Brain pericyte (primary cell): Measurements from ENCODE around the gene REP15.
"Not testable (repeated sequence)": the region's sequence is repeated elsewhere in the genome, so short reads cannot be mapped to it uniquely, and the experiment has no call there.

Experiments
- DNase-seq: peaks from one replicate; pipeline ENCODE4 v3.0.0-alpha.2; 2012; ENCODE audit warnings: low read depth, low spot score

The REP15 gene

GRCh38 chr12:27696293-27696652 lies at the start of gene REP15:
Gene REP15 (plus strand): TSS chr12:27696447. CDS start chr12:27696563, 116 bp downstream.
- no peak for DNase-seq

DNA sequence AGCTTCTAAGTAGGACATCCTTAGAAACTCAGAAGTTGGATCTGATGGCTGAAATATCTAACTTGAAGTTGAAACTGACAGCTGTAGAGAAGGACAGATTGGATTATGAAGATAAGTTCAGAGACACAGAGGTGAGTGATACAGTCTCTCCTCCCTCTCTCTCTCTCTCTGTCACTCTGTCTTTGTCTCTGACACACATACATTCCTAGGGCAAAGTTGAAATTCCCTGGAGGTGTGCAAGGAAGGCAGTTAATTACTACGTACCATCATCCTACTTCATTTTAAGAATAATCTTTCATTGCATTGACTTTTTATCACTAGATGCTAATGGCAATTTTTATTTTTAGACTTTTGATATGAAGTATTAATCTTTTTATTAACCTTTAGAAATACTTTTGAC lies 46.2 kb upstream of the REP15 start:
- no peak for DNase-seq

DNA sequence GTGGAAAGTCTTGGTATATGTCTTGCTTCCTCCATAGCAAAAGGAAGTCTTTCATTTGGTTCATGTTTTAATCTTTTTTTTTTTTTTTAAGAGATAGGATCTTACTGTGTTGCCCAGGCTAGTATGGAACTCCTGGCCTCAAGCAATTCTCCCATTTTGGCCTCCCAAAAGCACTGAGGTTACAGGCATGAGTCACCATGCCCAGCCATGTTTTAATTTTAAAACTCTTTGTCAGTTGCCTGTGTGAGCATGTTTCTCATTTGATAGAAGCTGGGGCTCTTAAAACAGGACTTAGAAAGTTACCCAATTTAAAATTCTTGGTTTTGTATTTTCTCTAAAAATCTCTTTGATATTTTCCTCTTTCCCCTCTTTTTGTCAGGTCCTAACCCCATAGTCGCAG lies 45.0 kb upstream of the REP15 start:
- no peak for DNase-seq

DNA sequence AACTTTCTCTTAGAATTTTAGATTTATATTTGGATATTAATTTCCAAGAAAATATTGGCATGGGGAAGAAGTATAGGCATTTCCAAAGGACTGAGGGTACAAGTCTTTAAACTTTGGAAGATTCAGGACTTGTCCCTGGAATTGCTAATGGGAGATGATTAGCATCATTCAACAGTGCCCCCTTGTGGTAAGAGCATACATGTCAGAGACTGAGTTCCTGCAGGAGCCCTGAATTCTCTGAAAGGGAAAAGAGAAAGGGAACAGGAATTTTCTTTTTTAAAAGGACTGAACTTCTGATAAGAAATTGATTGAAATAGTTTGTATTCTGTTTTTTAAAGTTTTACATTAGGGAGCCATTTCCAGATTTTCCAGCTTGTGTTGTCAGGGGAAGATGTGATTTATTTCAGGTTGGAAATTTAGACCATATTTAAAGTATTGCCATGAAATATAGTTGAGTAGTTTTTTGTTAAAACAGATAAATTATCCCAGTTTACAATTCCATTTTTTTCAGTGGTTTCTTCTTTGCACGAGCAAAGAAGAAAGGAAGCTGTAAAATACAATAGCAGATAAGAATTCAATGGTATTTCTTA lies 44.0 kb upstream of the REP15 start:
- peak; percentile 61 for DNase-seq

DNA sequence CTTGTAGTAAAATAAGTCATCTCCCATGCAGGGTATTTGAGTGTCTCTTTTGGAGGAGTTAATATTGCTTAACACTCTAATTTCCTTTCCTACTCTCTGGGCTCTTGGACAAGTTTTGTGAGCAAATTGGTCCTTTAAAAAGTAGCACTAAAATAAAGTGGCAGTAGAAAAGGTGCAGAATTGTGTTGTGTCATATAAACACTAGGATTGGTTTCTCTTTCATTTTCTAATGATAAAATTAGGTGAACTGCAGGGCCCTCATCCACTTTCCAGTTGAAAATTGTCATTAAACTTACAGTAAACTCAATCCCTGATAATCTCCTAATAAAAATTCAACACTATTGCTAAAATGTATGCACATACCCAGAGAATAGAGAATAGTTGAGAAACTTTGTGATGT lies 42.6 kb upstream of the REP15 start:
- DNase-seq, result no peak

DNA sequence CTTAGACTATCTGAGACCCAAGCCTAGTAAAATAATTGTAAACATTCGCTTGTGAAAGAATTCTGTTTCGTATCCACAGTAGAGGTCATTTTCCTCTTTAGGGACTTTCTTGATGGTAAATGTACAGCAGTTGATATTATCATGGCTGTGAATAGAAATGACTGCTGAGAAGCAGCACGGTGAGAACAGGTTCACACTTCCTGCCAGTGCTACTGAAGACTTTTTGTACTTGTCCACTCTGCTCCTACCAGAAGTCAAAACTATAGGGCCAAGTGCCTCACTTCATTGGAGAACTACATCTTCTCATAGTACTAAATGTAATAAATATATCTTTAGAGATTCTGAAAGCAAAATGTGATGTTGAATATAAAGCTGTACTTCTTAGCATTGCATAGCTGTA lies 40.8 kb upstream of the REP15 start:
- not testable (repeated sequence) for DNase-seq

DNA sequence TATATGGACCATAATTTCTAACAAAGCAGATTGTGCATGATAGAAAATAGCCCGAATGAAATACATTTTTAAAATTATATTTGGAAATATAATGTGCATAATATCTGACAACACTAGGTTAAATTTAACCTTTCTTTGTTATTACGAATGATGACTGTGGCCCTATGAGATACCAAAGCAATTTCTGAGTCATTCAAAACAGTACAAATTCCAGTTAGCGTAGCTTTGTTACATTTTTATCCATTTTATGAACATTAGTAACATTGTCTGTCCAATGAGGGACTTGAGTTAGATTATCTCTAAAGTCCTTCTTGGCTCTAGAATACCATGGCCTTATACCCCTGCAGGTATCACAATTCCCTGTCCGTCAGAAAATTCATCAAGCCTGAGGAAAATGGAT lies 39.0 kb upstream of the REP15 start:
- DNase-seq, result no peak

GRCh38 chr12:27665704-27666103 lies 30.5 kb upstream of the REP15 start:
- no peak for DNase-seq

- DNase-seq, result no peak
Measured at GRCh38 chr12:27666510-27666909, 29.7 kb upstream of the REP15 start.

GRCh38 chr12:27667540-27667939 lies 28.7 kb upstream of the REP15 start:
- DNase-seq, result no peak

GRCh38 chr12:27672051-27672450 lies 24.2 kb upstream of the REP15 start:
- no peak for DNase-seq

GRCh38 chr12:27672643-27673042 lies 23.6 kb upstream of the REP15 start:
- DNase-seq, result no peak

GRCh38 chr12:27673101-27673718 lies 23.0 kb upstream of the REP15 start:
- no peak for DNase-seq

DNA sequence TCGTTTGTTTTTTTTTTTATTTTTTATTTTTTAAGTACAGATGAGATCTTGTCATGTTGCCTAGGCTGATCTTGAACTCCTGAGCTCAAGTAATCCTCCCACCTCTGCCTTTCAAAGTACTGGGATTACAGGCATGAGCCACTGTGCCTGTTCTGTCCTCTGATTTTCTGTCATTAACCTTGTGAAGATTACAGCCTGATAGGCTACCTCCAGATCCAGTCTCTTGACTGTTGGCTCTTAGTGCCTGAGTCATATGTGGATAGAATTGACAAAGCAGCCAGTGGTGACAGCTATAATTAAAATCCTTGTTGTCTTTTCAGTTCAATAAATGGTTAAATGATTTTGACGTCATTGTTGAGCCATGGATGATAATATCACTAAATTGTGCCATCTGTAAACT lies 21.3 kb upstream of the REP15 start:
- DNase-seq, result no peak

GRCh38 chr12:27680619-27681018 lies 15.6 kb upstream of the REP15 start:
- DNase-seq, result no peak

DNA sequence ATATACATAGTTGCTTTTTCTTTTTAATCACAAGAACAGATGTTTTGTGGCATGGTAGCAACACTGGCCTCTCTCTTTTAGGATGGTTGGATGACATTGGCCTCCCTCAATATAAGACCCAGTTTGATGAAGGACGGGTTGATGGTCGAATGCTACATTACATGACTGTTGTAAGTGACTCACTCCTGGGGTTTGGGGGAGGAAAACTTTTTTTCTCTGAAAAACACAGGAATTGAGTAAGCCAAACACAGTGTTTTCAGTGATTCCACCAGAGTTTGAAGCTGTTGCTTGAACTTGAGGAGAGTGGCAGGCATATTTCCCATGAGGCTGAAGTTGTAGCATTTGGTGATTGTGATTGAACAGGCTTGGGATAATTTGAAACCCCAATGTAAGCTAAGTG lies 13.7 kb upstream of the REP15 start:
- DNase-seq, result no peak

- no peak for DNase-seq
Measured at GRCh38 chr12:27685274-27685673, 11.0 kb upstream of the REP15 start.

- DNase-seq, result no peak
Measured at GRCh38 chr12:27686147-27686546, 10.1 kb upstream of the REP15 start.

DNA sequence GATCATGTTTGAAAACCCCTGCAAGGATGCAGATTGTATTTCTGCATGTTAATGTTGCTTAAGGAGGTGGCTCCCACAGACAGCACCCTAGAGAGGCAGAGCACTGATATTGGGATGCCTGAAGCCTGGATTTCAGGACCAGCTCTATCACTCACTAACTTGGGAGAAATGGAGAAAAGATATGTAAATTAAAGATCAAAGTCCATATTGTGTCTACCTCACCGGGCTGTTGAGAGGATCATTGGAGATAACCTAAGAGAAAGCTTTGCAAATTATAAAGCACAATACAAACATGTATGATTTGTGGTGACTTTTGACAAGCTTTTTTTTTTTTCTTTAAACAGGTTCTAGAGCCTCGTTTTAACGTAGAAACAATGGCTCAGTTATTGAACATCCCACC lies 7.6 kb upstream of the REP15 start:
- DNase-seq, result no peak

- DNase-seq, result no peak
Measured at GRCh38 chr12:27689558-27690180, 6.6 kb upstream of the REP15 start.

GRCh38 chr12:27693403-27693802 lies 2.8 kb upstream of the REP15 start:
- DNase-seq, result no peak

GRCh38 chr12:27695556-27696292 lies 523 bp upstream of the REP15 start:
- DNase-seq, result no peak
